Measurements from ENCODE around the gene GIPC2.
"Not testable (repeated sequence)": the region's sequence is repeated elsewhere in the genome, so short reads cannot be mapped to it uniquely, and the experiment has no call there.

GIPC2 gene

GRCh38 chr1:78068681-78069283, 23.0 kb downstream of the GIPC2 start:
- no peak for DNase-seq (ENCODE audit: low spot score)

GRCh38 chr1:78069784-78070183, 24.0 kb downstream of the GIPC2 start:
- no peak for DNase-seq (ENCODE audit: low spot score)

- DNase-seq (ENCODE audit: low spot score), result no peak
These were observed 24.4 kb downstream of the GIPC2 start for GRCh38 chr1:78070210-78070609.

GRCh38 chr1:78070758-78071157, 25.0 kb downstream of the GIPC2 start:
- DNase-seq (ENCODE audit: low spot score), result no peak

GRCh38 chr1:78071696-78072095, 25.9 kb downstream of the GIPC2 start:
- DNase-seq (ENCODE audit: low spot score), result no peak

- DNase-seq (ENCODE audit: low spot score), result no peak
These were observed 26.4 kb downstream of the GIPC2 start for GRCh38 chr1:78072216-78072615.

- DNase-seq (ENCODE audit: low spot score), result no peak
These were observed 27.7 kb downstream of the GIPC2 start for GRCh38 chr1:78073441-78073840.

GRCh38 chr1:78075621-78076020, 29.9 kb downstream of the GIPC2 start:
- no peak for DNase-seq (ENCODE audit: low spot score)

GRCh38 chr1:78078358-78078757, 32.6 kb downstream of the GIPC2 start:
- DNase-seq (ENCODE audit: low spot score), result no peak

- DNase-seq (ENCODE audit: low spot score), result no peak
These were observed 33.8 kb downstream of the GIPC2 start for GRCh38 chr1:78079580-78079979.

GRCh38 chr1:78080767-78081166, 35.0 kb downstream of the GIPC2 start:
- no peak for DNase-seq (ENCODE audit: low spot score)

- no peak for DNase-seq (ENCODE audit: low spot score)
These were observed 36.5 kb downstream of the GIPC2 start for GRCh38 chr1:78081980-78082860.

- not testable (repeated sequence) for DNase-seq (ENCODE audit: low spot score)
These were observed 38.9 kb downstream of the GIPC2 start for GRCh38 chr1:78084639-78085038.

- no peak for DNase-seq (ENCODE audit: low spot score)
These were observed 40.9 kb downstream of the GIPC2 start for GRCh38 chr1:78086697-78087096.

- no peak for DNase-seq (ENCODE audit: low spot score)
These were observed 42.2 kb downstream of the GIPC2 start for GRCh38 chr1:78088015-78088414.

- no peak for DNase-seq (ENCODE audit: low spot score)
These were observed 42.7 kb downstream of the GIPC2 start for GRCh38 chr1:78088486-78088885.

GRCh38 chr1:78089010-78089409, 43.2 kb downstream of the GIPC2 start:
- DNase-seq (ENCODE audit: low spot score), result no peak

GRCh38 chr1:78090472-78091133, 44.8 kb downstream of the GIPC2 start:
- no peak for DNase-seq (ENCODE audit: low spot score)

- DNase-seq (ENCODE audit: low spot score), result no peak
These were observed 45.5 kb downstream of the GIPC2 start for GRCh38 chr1:78091215-78091813.

GRCh38 chr1:78091886-78092285, 46.1 kb downstream of the GIPC2 start:
- DNase-seq (ENCODE audit: low spot score), result no peak

GRCh38 chr1:78092643-78093042, 46.9 kb downstream of the GIPC2 start:
- no peak for DNase-seq (ENCODE audit: low spot score)

- no peak for DNase-seq (ENCODE audit: low spot score)
These were observed 47.8 kb downstream of the GIPC2 start for GRCh38 chr1:78093560-78093959.

GRCh38 chr1:78094639-78095038, 48.9 kb downstream of the GIPC2 start:
- DNase-seq (ENCODE audit: low spot score), result no peak

Data from putamen (tissue), 1 donor.